ENCODE measurements around the gene DUSP8.
"Not testable (repeated sequence)": the region's sequence is repeated elsewhere in the genome, so short reads cannot be mapped to it uniquely, and the experiment has no call there.

The DUSP8 gene

DNA sequence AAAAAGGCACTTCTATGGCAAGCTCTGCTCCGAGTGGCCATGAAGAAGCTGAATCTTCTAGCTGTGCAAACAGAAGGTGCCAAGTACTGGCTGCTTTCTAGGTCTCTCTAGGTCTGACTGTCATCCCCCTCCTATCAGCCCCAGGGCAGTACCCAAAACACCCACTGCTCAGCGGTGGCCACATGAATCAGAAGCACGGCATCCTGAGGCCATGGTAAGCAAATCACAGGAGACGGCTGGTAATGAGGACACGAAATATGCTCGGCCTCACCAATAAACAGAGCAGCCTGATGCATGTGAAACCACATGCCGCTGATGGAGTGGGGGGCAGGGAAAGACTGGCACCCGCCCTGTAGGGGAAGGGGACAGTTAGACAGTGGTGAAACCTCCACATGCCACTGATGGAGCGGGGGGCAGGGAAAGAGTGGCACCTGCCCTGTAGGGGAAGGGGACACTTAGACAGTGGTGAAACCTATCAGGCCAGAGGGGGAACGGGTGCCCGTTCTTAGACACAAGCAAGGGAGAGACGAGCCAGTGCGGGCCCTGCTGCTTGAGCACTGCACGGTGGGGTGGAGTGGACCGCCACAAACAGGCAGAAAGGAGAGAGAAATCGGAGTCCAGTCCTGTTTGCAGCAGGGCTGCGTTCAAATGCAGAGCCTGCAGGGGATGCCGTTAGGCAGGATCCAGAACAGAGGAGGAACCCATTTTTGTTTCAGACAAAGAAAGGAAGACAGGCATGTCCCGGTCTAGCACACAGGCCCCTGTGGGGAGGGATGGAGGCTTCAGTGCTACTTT lies 55.6 kb downstream of the DUSP8 start:
- no peak for DNase-seq (ENCODE audit: low read depth, low spot score)

DNA sequence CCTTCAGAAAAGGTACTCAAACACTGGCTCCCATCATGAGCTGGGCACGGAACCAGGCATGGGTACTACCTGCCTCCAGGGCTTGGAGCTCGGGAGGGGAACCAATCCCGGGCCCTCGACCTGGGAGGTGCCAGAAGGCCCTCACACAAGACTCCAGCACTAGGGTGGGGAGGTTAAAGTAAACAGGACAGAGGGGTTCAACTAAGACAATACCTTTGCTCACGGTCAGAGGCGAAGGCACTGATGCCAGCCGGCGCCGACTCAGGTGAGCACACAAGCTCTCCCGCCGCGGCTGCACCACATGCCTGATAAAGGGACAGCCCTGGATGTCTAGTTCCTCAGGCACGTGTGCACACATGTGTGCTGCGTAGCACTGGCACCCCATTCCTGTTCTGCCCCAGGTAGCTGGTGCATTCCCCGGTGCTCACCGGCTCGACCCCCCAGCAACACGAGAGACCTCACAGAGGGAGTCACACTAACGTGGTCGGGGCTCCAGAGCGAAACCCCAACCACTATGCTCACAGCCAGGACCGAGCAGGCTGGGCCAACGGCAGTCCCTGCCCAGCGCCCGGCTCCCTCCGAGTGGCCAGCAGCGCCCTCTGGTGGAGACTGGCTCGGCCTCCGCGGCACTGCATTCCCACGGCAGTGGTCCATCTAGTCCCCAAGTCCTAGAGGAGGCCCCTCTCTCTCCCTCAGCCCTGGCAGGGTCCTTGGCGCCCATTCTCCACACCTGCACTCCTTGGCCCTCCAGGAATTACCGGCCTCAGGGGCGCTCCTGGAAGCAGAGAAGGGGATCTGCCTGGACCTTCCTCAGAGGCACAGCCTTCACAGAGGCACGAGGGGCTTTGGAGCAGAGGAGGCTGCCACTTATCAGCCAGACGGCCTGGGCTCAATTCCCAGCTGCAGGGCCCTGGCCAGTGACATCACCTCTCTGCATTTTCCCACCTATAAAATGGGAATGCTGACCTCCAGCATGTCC lies 56.7 kb downstream of the DUSP8 start:
- no peak for DNase-seq (ENCODE audit: low read depth, low spot score)

DNA sequence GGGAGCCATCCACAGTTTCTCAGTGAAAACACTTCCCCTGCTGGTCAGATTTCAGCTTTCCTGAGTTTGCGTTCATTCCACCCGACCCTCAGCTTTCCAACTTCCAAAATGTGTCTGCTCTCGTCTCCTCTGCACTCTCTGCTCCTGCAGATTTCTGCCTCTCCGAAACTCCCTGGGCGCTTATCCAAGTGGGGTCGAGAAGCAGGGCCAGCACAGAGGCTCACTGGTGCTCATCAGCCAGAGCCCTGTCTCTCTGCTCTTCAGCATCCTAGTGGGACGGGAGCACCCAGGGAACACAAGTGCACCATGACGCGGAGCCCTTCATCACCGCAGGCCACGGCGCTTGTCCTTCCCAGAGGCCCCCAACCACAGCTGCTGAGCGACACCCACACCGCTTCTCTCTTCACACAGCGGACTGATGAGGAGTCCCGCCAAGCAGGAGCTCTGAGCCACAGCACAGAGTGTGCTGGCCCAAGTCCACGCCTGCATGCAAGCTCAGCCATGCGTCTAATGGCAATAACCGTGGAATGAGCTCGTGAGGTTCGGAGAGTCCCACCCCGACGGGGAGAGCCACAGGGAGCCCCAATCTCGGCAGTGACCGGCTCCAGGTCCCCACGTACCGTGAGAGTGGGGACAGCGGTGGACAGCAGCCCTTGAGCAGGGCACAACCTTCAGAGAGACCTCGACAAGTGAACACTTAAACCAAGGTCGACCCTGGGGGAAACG lies 57.6 kb downstream of the DUSP8 start:
- DNase-seq (ENCODE audit: low read depth, low spot score) = no peak

DNA sequence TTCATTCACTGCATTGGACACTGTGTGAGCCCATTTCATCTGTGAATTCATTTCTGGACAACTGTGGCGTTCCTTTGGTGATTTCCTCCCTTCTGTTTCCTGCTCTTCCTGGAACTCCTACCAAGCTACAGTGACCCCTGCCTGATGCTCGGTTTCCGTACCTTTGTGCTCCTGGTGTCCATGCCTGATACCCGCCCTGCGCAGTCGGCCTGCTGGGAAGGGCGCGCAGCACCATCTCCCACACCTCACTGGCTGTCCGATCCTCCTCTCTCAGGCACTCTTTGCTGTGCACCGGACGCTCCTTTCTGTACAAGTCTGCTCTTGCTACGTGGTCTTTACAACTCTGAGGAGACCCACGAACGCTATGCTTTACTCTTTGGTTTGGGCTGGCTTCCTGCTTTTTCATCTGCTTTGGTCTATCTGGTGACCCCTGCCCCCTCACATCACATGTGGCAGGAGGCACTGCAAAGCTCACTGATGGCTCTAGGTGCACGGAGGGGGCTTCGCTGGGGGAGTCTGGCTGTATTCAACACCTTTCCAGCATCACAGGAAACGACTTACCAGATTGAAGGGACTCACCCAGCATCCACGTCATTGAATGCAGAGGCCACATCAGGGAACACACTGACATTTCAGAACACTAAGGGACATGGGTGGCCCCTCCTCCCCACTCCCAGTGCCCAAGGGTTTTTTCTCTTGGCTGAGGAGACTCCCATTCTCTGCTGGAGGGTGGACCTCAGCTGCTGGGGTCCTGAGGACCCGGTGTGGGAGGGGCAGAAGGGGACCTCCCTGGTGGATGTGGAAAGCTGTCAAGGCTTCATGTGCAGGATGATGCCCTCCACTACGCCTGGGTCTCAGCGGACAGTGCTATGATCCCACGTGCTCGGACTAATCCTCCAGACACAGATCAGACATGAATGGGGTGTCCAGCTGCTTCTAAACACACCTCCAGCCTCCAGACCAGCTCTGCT lies 58.5 kb downstream of the DUSP8 start:
- DNase-seq (ENCODE audit: low read depth, low spot score) = no peak

DNA sequence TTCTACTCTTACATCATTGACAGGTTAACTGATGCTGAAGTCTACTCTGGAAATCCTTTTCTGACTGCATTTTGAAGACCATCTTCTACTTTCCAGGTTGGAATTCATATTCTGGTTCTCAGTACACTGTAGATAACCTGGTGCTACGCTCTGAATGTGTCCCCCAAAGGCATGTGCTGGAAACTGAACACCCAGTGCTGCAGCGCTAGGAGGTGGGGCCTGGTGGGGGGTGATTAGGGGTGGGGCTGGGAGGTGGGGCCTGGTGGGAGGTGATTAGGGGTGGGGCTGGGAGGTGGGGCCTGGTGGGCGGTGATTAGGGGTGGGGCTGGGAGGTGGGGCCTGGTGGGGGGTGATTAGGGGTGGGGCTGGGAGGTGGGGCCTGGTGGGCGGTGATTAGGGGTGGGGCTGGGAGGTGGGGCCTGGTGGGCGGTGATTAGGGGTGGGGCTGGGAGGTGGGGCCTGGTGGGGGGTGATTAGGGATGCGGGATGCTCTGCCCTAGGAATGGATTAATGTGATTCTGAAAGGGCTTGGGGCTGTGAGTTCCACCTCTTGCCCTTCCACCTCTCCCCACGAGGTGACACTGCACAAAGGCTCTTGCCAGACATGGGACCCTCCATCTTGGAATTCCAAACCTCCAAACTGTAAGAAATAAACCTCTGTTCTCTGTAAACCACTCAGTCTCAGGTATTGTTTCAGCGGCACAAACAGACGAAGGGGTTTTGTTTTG lies 59.4 kb downstream of the DUSP8 start:
- not testable (repeated sequence) for DNase-seq (ENCODE audit: low read depth, low spot score)

DNA sequence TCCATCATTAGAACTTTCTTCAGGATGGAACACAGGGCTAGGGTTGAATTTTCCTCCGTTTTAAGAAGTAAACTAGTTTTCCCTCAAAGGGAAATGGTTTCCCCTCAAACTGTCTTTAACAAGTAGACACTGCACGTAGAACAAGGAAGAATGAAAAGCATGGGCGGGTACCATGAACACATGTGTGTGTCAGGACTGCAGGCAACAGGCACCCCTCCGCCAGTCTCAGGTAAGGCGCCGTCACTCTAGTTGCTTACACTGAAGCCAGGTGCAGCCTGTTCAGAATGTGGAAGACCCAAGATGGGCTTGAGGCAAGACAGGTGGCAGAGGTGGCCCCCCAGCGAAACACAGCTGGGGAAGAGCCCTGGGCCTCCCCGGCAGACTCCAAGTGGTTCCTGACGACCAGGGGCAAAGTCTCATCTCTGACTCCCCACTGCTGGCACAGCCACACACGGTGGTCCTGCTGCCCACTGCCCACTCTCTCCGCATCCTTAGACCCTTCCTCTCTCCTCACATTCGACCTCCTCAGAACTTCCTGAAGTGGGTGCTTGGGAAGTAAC lies 60.1 kb downstream of the DUSP8 start:
- DNase-seq (ENCODE audit: low read depth, low spot score) = no peak

DNA sequence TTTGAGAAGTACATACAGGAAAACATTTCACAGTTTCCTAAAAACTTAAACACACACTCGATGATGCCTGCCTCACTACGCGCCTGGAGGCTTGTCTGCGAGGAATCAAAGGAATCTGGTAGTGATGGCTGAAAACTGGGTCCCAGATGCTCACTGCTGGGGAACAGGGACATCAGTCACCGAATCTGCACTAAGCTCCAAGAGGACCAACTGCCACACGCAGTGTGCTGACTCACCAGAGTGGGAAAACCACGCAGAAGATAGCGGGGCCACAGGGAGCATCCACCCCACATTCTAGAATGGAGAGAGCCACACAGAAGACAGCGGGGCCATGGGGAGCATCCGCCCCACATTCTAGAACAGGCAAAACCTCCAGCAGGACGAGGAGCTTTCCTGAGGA lies 61.1 kb downstream of the DUSP8 start:
- DNase-seq (ENCODE audit: low read depth, low spot score) = no peak

DNA sequence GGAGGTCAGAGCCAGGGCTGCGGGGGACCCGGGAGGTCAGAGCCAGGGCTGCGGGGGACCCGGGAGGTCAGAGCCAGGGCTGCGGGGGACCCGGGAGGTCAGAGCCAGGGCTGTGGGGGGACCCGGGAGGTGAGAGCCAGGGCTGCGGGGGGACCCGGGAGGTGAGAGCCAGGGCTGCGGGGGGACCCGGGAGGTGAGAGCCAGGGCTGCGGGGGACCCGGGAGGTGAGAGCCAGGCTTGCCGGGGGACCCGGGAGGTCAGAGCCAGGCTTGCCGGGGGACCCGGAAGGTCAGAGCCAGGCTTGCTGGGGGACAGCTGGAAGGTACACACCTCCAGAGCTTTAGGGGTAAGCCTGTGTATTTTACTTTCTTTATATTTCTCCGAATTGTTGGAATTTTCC lies 61.7 kb downstream of the DUSP8 start:
- not testable (repeated sequence) for DNase-seq (ENCODE audit: low read depth, low spot score)

DNA sequence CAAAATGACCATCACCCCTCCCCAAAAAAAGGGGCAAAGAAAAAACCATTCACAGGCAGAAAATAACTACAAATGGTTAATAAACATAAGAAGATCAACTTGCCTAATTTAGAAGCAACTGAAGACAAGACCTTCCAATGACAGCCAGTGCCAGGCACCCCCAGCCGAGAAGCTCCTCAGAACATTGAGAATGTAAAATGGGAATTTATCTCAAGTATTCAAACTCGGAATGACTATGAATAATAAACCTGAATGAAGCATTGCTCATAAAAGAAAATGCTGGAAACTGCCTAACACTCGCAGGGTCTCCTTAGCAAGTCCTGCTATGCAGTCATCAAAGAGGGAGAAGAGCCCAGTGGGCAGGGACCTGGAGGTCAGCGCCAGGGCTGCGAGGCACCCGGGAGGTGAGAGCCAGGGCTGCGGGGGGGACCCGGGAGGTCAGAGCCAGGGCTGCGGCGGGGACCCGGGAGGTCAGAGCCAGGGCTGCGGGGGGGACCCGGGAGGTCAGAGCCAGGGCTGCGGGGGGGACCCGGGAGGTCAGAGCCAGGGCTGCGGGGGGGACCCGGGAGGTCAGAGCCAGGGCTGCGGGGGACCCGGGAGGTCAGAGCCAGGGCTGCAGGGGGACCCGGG lies 62.3 kb downstream of the DUSP8 start:
- no peak for DNase-seq (ENCODE audit: low read depth, low spot score)

DNA sequence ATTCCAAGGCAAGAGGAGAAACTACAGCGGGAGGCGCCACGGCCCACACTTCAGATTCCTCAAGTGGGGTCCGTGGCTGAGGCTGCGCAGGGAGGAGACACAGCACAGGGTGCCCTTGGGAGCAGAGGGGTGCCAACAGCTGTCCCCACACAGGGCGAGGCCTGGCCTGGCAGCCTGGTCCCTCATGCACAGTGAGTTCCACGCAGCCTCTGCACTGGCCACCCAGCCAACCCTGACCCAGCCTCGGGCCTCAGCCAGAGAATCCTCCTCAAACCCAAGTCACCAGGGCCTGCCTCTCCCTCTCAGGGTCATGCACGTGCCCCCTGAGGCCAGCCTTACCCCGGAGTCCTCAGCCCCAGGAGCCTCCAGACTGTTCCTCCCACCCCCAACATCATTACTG lies 63.1 kb downstream of the DUSP8 start:
- DNase-seq (ENCODE audit: low read depth, low spot score) = no peak

DNA sequence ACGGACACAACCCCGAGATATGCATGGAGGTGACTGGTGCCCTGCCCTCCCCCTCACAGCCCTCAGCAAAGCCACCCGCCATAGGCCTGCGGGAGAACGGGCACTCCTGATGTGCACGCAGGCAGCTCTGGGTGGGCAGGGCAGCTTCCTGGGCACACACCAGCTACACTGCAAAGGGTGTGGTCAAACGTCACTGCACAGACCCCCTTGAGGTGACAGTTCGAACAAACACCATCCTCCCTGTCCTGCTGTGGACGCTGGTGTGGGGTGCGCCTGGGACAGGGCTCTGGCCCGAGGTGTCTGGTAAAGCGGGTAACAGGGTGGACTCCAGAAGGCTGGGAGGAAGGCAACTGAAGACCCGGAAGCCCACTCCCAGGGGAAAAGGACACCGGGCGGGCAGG lies 63.6 kb downstream of the DUSP8 start:
- no peak for DNase-seq (ENCODE audit: low read depth, low spot score)

DNA sequence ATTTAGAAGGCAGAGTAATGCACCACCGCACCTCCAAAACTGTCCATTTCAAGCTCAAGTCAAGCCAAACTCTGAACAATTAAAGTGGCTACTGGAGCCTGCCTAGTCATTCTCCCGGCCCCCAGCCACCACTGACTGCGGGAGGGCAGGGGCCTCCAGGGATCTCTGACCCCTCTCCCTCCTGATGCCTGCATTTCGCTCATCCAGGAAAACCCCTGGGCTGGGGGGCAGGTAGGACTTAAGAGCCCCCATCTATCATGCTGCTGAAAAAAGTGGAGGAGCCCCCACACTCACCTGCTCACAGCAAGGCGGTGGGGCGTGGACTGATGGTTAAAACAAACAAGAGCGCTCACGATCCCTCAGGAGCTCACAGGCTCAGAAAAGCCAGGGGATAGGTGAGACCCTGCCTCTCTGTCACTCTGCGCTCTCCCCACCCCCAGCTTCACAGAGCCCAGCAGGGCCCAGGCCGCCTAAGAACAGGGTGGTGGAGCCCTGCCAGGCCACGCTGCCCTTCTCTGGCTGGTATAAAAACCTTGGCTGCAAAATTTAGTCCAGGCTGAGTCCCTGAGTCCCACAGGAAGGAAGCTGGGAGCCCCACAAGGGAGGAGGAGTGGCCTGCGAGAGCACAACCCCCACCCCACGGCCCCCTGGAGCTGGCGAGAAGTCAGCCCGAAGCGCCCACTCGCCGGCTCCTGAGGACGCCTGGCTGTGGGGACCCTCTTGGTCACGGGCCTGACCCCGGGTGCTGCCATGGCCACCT lies 64.5 kb downstream of the DUSP8 start:
- no peak for DNase-seq (ENCODE audit: low read depth, low spot score)

DNA sequence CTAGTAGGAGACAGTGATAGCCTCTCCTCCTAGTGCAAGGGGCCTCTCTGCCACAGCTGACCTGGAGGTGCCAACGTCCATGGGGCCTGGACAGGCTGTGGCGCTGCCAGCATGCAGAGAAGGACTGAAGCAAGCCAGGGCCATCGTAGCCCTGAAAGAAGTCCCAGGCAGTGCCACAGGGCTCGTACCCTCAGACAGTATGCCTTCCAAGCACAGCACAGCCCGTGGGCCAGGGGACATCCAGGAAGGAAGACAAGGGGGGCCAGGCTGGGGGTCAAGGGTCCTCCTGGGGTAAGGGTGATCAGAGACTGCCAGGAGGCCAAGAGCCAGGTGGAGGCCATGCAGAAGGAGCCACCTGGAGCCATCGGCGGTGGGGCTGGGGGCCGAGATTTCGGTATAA lies 65.1 kb downstream of the DUSP8 start:
- DNase-seq (ENCODE audit: low read depth, low spot score) = no peak

DNA sequence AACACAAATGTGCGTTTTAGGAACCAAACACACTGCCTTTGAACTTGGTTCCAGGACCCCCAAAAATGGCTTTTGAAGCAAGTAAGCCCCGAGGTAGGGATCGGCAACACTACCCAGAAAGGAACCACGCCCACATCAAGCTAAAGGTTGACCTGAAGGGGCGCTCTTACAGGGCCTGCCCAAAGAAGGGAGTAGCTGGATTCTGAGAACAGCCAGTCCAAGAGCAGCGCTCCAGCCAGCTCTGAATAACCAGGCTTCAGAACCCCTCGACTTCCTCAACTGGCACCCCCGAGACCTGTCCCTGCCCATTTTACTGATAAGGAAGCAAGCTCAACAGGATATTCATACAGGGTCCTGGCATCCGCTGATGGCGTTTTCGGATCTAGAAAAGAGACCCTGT lies 66.6 kb downstream of the DUSP8 start:
- no peak for DNase-seq (ENCODE audit: low read depth, low spot score)

DNA sequence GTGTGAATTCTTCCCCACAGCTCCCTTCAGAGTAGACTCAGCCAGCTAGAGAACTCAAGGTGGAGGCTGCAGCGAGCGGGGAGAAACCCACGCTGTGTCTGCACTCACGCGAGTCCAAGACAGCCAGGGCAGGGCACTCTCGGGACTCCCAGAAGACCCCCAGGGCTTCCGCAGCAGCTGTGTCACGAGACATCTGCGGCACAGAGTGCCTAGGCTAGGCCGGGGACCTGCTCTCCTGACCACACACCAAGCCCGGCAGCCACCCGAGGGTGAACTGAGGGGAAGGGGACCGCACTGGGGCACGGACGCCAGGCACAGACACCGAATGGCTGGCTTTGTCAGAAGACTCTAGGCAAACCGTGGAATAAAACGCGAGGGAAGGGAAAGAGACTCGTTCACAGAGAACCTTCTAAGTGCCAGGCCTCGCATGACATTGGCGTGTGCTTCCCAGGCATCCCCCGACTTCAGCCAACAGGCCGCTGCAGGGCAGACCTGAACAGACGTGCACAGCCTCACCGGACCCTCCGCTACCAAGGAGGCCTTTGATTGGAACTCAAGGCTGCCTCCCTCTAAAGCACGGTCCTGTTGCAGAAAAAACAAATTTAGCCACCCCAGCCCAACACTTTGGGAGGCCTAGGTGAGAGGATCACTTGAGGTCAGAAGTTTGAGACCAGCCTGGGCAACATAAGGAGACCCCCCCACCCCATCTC lies 67.3 kb downstream of the DUSP8 start:
- DNase-seq (ENCODE audit: low read depth, low spot score) = no peak

DNA sequence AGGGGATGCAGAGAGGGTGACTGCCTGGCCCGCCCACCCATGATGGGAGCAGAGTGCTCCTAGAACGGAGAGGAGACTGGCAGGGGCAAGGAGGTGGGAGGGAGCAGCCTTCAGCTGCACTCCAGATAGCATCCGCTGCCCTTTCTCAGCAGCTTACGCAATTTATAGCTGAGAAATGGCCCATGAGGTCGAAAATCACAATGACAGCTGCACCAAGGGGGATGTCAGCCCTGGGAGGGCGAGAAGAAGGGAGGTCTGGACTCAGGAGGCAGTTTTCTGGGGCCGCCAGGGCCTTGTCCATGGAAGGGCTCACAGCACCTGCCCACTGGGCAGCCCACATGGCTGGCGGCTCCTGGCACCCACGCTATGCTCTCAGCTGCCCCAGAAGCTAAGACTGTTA lies 67.9 kb downstream of the DUSP8 start:
- no peak for DNase-seq (ENCODE audit: low read depth, low spot score)
